GM12878 (cell line): Measurements from ENCODE around the gene SPRED3. TPM values are rescaled to one million over a fixed set of nuclear protein-coding genes. Genes with fewer than 3 reads are reported as not detected.

Experiments
- ATAC-seq: fragments of 200-7000 bp; cut with Tn5 transposase; 3 replicates; pipeline ENCODE4 v1.9.1; 2020; ENCODE audit warnings: mild to moderate bottlenecking, moderate library complexity
- BruUV-seq: library from RNA; stranded (reverse); fragments of 400-500 nt; replicated peaks from 2 replicates; lab custom pipeline; 2021; lab: Mats Ljungman, UMichigan
- CTCF ChIA-PET: fragments of 300-600 bp; sonication (Branson Sonifier 250); formaldehyde crosslinking; extraction: SDS; loops from one replicate; lab custom pipeline; 2021; ENCODE audit warnings: inconsistent platforms; lab: Yijun Ruan, JAX
- POLR2A ChIA-PET: fragments of 350-600 bp; formaldehyde crosslinking; extraction: SDS; loops from one replicate; lab custom pipeline; 2021; ENCODE audit warnings: inconsistent platforms; lab: Charles Lee
- RAD21 ChIA-PET: fragments of 300-600 bp; sonication (Branson Sonifier 250); formaldehyde crosslinking; loops from one replicate; lab custom pipeline; 2023; ENCODE audit warnings: antibody characterized with exemption; ENCODE audit not compliant: unreplicated experiment; lab: Charles Lee
- SMC1A ChIA-PET: fragments of 300-600 bp; sonication (Branson Sonifier 250); formaldehyde crosslinking; loops from one replicate; lab custom pipeline; 2023; ENCODE audit not compliant: unreplicated experiment, uncharacterized antibody; lab: Charles Lee
- DNase-seq: peaks from one replicate; pipeline ENCODE4 v3.0.0-alpha.2; 2011; ENCODE audit warnings: low read depth, low spot score
- FAIRE-seq: peaks from 3 replicates; lab custom pipeline; 2011; peaks lifted over from hg19 to GRCh38; lab: Jason Lieb, UNC
- H2AFZ ChIP-seq: 2 replicates; pipeline ENCODE4 v1.6.0; 2011; ENCODE audit warnings: low read depth, low read length, control low read depth; ENCODE audit not compliant: control insufficient read depth
- H3K27ac ChIP-seq: 2 replicates; pipeline ENCODE4 v1.5.1; 2011; ENCODE audit warnings: control low read depth; ENCODE audit not compliant: control insufficient read depth, insufficient read depth
- H3K27me3 ChIP-seq, 2 experiments: replicated peaks in 1 of 2; 2 replicates each; pipeline versions ENCODE4 v1.6.0 to v1.6.1; 2011; ENCODE audit warnings: low read length in 1 of 2; ENCODE audit not compliant: control insufficient read depth in 2 of 2, insufficient read depth in 2 of 2
- H3K36me3 ChIP-seq, 2 experiments: 2 replicates each; pipeline ENCODE4 v1.5.1; 2011; ENCODE audit warnings: low read length in 1 of 2; ENCODE audit not compliant: control insufficient read depth in 2 of 2, insufficient read depth in 2 of 2
- H3K4me1 ChIP-seq: 2 replicates; pipeline ENCODE4 v1.6.1; 2011; ENCODE audit warnings: mild to moderate bottlenecking, low read length, moderate library complexity, mixed read lengths; ENCODE audit not compliant: control insufficient read depth, insufficient read depth
- H3K4me2 ChIP-seq: 2 replicates; pipeline ENCODE4 v1.6.0; 2011; ENCODE audit warnings: control low read depth; ENCODE audit not compliant: control insufficient read depth, insufficient read depth
- H3K4me3 ChIP-seq: fragments of 200-600 bp; sonication (generic); 2 replicates; pipeline ENCODE4 v1.5.1; 2016
- H3K79me2 ChIP-seq: 2 replicates; pipeline ENCODE4 v1.6.0; 2011; ENCODE audit warnings: low read length; ENCODE audit not compliant: control insufficient read depth, insufficient read depth
- H3K9ac ChIP-seq: 2 replicates; pipeline ENCODE4 v1.8.0; 2011; ENCODE audit warnings: low read length, control low read depth, mixed read lengths; ENCODE audit not compliant: control insufficient read depth, insufficient read depth
- H3K9me3 ChIP-seq: replicated peaks from 3 replicates; pipeline ENCODE4 v1.5.1; 2011; ENCODE audit warnings: mild to moderate bottlenecking, low read length; ENCODE audit not compliant: control insufficient read depth, insufficient read depth
- H4K20me1 ChIP-seq: 2 replicates; pipeline ENCODE4 v1.6.0; 2011; ENCODE audit not compliant: control insufficient read depth, insufficient read depth
- ASH2L ChIP-seq: fragments of 300-600, 200-600 bp; sonication (generic); IDR thresholded peaks from 2 replicates; pipeline ENCODE4 v1.6.1; 2017; ENCODE audit warnings: low read depth, mild to moderate bottlenecking, borderline replicate concordance
- HCFC1 ChIP-seq: fragments of 150-350 bp; IDR thresholded peaks from 2 replicates; pipeline ENCODE4 v1.6.1; 2014; ENCODE audit warnings: low read length
- MEF2B ChIP-seq: fragments of 450-650 bp; IDR thresholded peaks from 2 replicates; pipeline ENCODE4 v1.6.1; 2018; ENCODE audit warnings: mild to moderate bottlenecking, moderate library complexity; ENCODE audit not compliant: partially characterized antibody, poor library complexity, severe bottlenecking
- MYC ChIP-seq: IDR thresholded peaks from 2 replicates; pipeline ENCODE4 v1.6.1; 2011; ENCODE audit warnings: mild to moderate bottlenecking, low read length, moderate library complexity, inconsistent platforms; ENCODE audit not compliant: insufficient read depth, insufficient replicate concordance, insufficient read length, severe bottlenecking
- RCOR1 ChIP-seq: conservative IDR thresholded peaks from 2 replicates; pipeline ENCODE4 v1.6.1; 2012; ENCODE audit warnings: low read depth, low read length, improper control_type of control experiment
- RELA ChIP-seq: fragments of 450-650 bp; IDR thresholded peaks from 2 replicates; pipeline ENCODE4 v1.8.0; 2014; ENCODE audit warnings: borderline replicate concordance; ENCODE audit not compliant: partially characterized antibody
- RELB ChIP-seq: fragments of 450-650 bp; IDR thresholded peaks from 2 replicates; pipeline ENCODE4 v1.6.1; 2017; ENCODE audit warnings: low read depth, mild to moderate bottlenecking, moderate library complexity
- TAF1 ChIP-seq: IDR thresholded peaks from 2 replicates; pipeline ENCODE4 v1.6.1; 2011; ENCODE audit warnings: mild to moderate bottlenecking, low read depth, low read length, borderline replicate concordance
- ZSCAN29 ChIP-seq: fragments of 450-650 bp; IDR thresholded peaks from 2 replicates; pipeline ENCODE4 v1.6.1; 2017; ENCODE audit warnings: mild to moderate bottlenecking, moderate library complexity
- WGBS: methylation state at CpG from one replicate; pipeline ENCODE4 v1.1.6; 2016; ENCODE audit warnings: low lambda C conversion rate; ENCODE audit not compliant: insufficient replicate concordance, insufficient coverage; ENCODE audit errors: missing lambda C conversion rate; 5-methylcytosine and 5-hydroxymethylcytosine counted together
- in situ Hi-C: fragments of 300-500 bp; cut with MboI; formaldehyde crosslinking; loops from 9 replicates; pipeline ENCODE4 v1.14.3; 2018; ENCODE audit warnings: mixed read lengths
- intact Hi-C: fragments of 100-400 bp; cut with micrococcal nuclease; formaldehyde crosslinking; loops from one replicate; pipeline ENCODE4 v1.14.2; 2022; ENCODE audit not compliant: unreplicated experiment
- polyA plus RNA-seq, 11 experiments: library from polyadenylated mRNA; depleted of rRNA in 4 of 11; unstranded in 6 of 11; stranded (reverse) in 5 of 11; fragments of >200 nt; fragmentation: Nextera tagmentation in 4 of 11; fragmentation: Illumina TruSeq in 1 of 11; extraction: Ambion mirVana in 4 of 11; extraction: Trizol in 1 of 11; gene quantifications; 1 replicate in 1 of 11; 2 replicates in 10 of 11; pipeline versions ENCODE4 v1.2.1 to v1.2.3, GENCODE V29; 2011 to 2016; ENCODE audit warnings: inconsistent platforms in 2 of 11, missing spikeins in 2 of 11, low read depth in 1 of 11
- total RNA-seq, 4 experiments: library from RNA; depleted of rRNA in 3 of 4; stranded (reverse); fragments of >200 nt in 3 of 4; fragmentation: Illumina TruSeq in 1 of 4; extraction: Trizol in 1 of 4; gene quantifications; 2 replicates each; pipeline versions ENCODE4 v1.2.1 to v1.2.3, GENCODE V29; 2013 to 2021

SPRED3 gene
- total and polyA plus RNA-seq, 10 of the 15 experiments (the other 5 are each of a cell fraction or from before 2014, with no cell fraction given), result 0.09 to 1.5 (median 0.31) TPM; not detected in 2

GRCh38 chr19:38360351-38360750 is 28.1 kb upstream of the SPRED3 start:
- no peak for ATAC-seq

GRCh38 chr19:38360839-38361631 is 27.5 kb upstream of the SPRED3 start:
- ChIA-PET SMC1A (interaction anchor here (0.6 kb wide), 1 partner anchor 184 kb away, joined by 3 read pairs; no protein-coding TSS in a partner anchor), POLR2A (no interaction called here), RAD21 (no interaction called here), CTCF (interaction anchor here (0.7 kb wide), 1 partner anchor 14 kb away, joined by 3 read pairs; no protein-coding TSS in a partner anchor)
- no peak overlapping the region for H3K4me3 ChIP-seq
- H3K9ac ChIP-seq, result no peak overlapping the region
- 28% methylated on average over 22 of the region's 23 CpGs for WGBS
- no peaks in the 10 kb centered on the region for H4K20me1 ChIP-seq
- no TSS peak for BruUV-seq
- no peaks in the 10 kb centered on the region; the same call in 1 of the 2 replicates for H3K4me1 ChIP-seq
- in situ Hi-C loops, result no loop called here
- 0 out of 2 replicates have a peak overlapping the region, but pooled peaks have one; percentile 59 for H3K4me2 ChIP-seq
- no peak for DNase-seq
- ATAC-seq, result no peak
- H3K36me3 ChIP-seq, result no peaks in the 10 kb centered on the region
- H2AFZ ChIP-seq, result peak overlapping the region; percentile 28; the same call in 1 of the 2 replicates
- peaks cover 0 to 2% of the 10 kb centered on the region in 2 experiments; a peak in 3 of 4 replicates for H3K27me3 ChIP-seq
- H3K9me3 ChIP-seq, result no peaks in the 10 kb centered on the region
- intact Hi-C loops, result no loop called here
- no peaks in the 10 kb centered on the region for H3K79me2 ChIP-seq
- H3K27ac ChIP-seq, result no peak overlapping the region
- FAIRE-seq, result no peak
- TF ChIP-seq RELB (no peak), ZSCAN29 (no peak), MYC (no peak), TAF1 (no peak), RELA (no peak)

More at GRCh38 chr19:38360351-38360750, 28.1 kb upstream of the SPRED3 start:
- DNase-seq, result no peak
- Histone ChIP-seq H3K9me3 (no peaks in the 10 kb centered on the region), H2AFZ (no peak overlapping the region), H3K4me3 (no peak overlapping the region), H3K4me1 (no peaks in the 10 kb centered on the region; the same call in 1 of the 2 replicates), H3K9ac (no peak overlapping the region), H3K4me2 (no peak overlapping the region), H4K20me1 (no peaks in the 10 kb centered on the region), H3K36me3 (no peaks in the 10 kb centered on the region), H3K79me2 (no peaks in the 10 kb centered on the region), H3K27me3 (peaks cover 0 to 2% of the 10 kb centered on the region in 2 experiments; a peak in 3 of 4 replicates), H3K27ac (no peak overlapping the region)
- no TSS peak for BruUV-seq
- ChIA-PET POLR2A (no interaction called here), SMC1A (interaction anchor here (0.6 to 1.0 kb wide), 2 partner anchors 185 to 458 kb away, joined by 3 read pairs; no protein-coding TSS in a partner anchor), RAD21 (no interaction called here), CTCF (interaction anchor here (0.7 kb wide), 1 partner anchor 14 kb away, joined by 3 read pairs; no protein-coding TSS in a partner anchor)
- intact Hi-C loops, result no loop called here
- WGBS, result 64% methylated on average over 9 of the region's 9 CpGs
- in situ Hi-C loops, result no loop called here
- FAIRE-seq, result no peak
- TF ChIP-seq ASH2L (no peak), MEF2B (no peak), RCOR1 (no peak), HCFC1 (no peak)
